GM12878 (cell line): ENCODE results near the gene LRFN2. TPM values are rescaled to one million over a fixed set of nuclear protein-coding genes. Genes with fewer than 3 reads are reported as not detected.

ENCODE experiments used
- ATAC-seq: fragments of 200-7000 bp; cut with Tn5 transposase; 3 replicates; pipeline ENCODE4 v1.9.1; 2020; ENCODE audit warnings: mild to moderate bottlenecking, moderate library complexity
- BruUV-seq: library from RNA; stranded (reverse); fragments of 400-500 nt; replicated peaks from 2 replicates; lab custom pipeline; 2021; lab: Mats Ljungman, UMichigan
- CTCF ChIA-PET: fragments of 300-600 bp; sonication (Branson Sonifier 250); formaldehyde crosslinking; extraction: SDS; loops from one replicate; lab custom pipeline; 2021; ENCODE audit warnings: inconsistent platforms; lab: Yijun Ruan, JAX
- POLR2A ChIA-PET: fragments of 350-600 bp; formaldehyde crosslinking; extraction: SDS; loops from one replicate; lab custom pipeline; 2021; ENCODE audit warnings: inconsistent platforms; lab: Charles Lee
- RAD21 ChIA-PET: fragments of 300-600 bp; sonication (Branson Sonifier 250); formaldehyde crosslinking; loops from one replicate; lab custom pipeline; 2023; ENCODE audit warnings: antibody characterized with exemption; ENCODE audit not compliant: unreplicated experiment; lab: Charles Lee
- SMC1A ChIA-PET: fragments of 300-600 bp; sonication (Branson Sonifier 250); formaldehyde crosslinking; loops from one replicate; lab custom pipeline; 2023; ENCODE audit not compliant: unreplicated experiment, uncharacterized antibody; lab: Charles Lee
- DNase-seq: peaks from one replicate; pipeline ENCODE4 v3.0.0-alpha.2; 2011; ENCODE audit warnings: low read depth, low spot score
- FAIRE-seq: peaks from 3 replicates; lab custom pipeline; 2011; peaks lifted over from hg19 to GRCh38; lab: Jason Lieb, UNC
- H2AFZ ChIP-seq: 2 replicates; pipeline ENCODE4 v1.6.0; 2011; ENCODE audit warnings: low read depth, low read length, control low read depth; ENCODE audit not compliant: control insufficient read depth
- H3K27ac ChIP-seq: 2 replicates; pipeline ENCODE4 v1.5.1; 2011; ENCODE audit warnings: control low read depth; ENCODE audit not compliant: control insufficient read depth, insufficient read depth
- H3K27me3 ChIP-seq, 2 experiments: replicated peaks in 1 of 2; 2 replicates each; pipeline versions ENCODE4 v1.6.0 to v1.6.1; 2011; ENCODE audit warnings: low read length in 1 of 2; ENCODE audit not compliant: control insufficient read depth in 2 of 2, insufficient read depth in 2 of 2
- H3K36me3 ChIP-seq, 2 experiments: 2 replicates each; pipeline ENCODE4 v1.5.1; 2011; ENCODE audit warnings: low read length in 1 of 2; ENCODE audit not compliant: control insufficient read depth in 2 of 2, insufficient read depth in 2 of 2
- H3K4me1 ChIP-seq: 2 replicates; pipeline ENCODE4 v1.6.1; 2011; ENCODE audit warnings: mild to moderate bottlenecking, low read length, moderate library complexity, mixed read lengths; ENCODE audit not compliant: control insufficient read depth, insufficient read depth
- H3K4me2 ChIP-seq: 2 replicates; pipeline ENCODE4 v1.6.0; 2011; ENCODE audit warnings: control low read depth; ENCODE audit not compliant: control insufficient read depth, insufficient read depth
- H3K4me3 ChIP-seq: fragments of 200-600 bp; sonication (generic); 2 replicates; pipeline ENCODE4 v1.5.1; 2016
- H3K79me2 ChIP-seq: 2 replicates; pipeline ENCODE4 v1.6.0; 2011; ENCODE audit warnings: low read length; ENCODE audit not compliant: control insufficient read depth, insufficient read depth
- H3K9ac ChIP-seq: 2 replicates; pipeline ENCODE4 v1.8.0; 2011; ENCODE audit warnings: low read length, control low read depth, mixed read lengths; ENCODE audit not compliant: control insufficient read depth, insufficient read depth
- H3K9me3 ChIP-seq: replicated peaks from 3 replicates; pipeline ENCODE4 v1.5.1; 2011; ENCODE audit warnings: mild to moderate bottlenecking, low read length; ENCODE audit not compliant: control insufficient read depth, insufficient read depth
- H4K20me1 ChIP-seq: 2 replicates; pipeline ENCODE4 v1.6.0; 2011; ENCODE audit not compliant: control insufficient read depth, insufficient read depth
- CBX5 ChIP-seq: sonication (generic); IDR thresholded peaks from 2 replicates; pipeline ENCODE4 v1.6.1; 2016; ENCODE audit warnings: low read depth, moderate library complexity, mild to moderate bottlenecking, inconsistent platforms
- FOXK2 ChIP-seq: fragments of 450-650 bp; IDR thresholded peaks from 2 replicates; pipeline ENCODE4 v1.6.1; 2017; ENCODE audit warnings: mild to moderate bottlenecking, moderate library complexity
- JUNB ChIP-seq: IDR thresholded peaks from 2 replicates; pipeline ENCODE4 v1.6.1; 2016; ENCODE audit warnings: antibody characterized with exemption, mild to moderate bottlenecking
- MEF2A ChIP-seq: IDR thresholded peaks from 2 replicates; pipeline ENCODE4 v1.6.1; 2011; ENCODE audit warnings: low read depth, mild to moderate bottlenecking, low read length, moderate library complexity; ENCODE audit not compliant: insufficient read depth
- MYC ChIP-seq: IDR thresholded peaks from 2 replicates; pipeline ENCODE4 v1.6.1; 2011; ENCODE audit warnings: mild to moderate bottlenecking, low read length, moderate library complexity, inconsistent platforms; ENCODE audit not compliant: insufficient read depth, insufficient replicate concordance, insufficient read length, severe bottlenecking
- SP1 ChIP-seq: IDR thresholded peaks from one replicate; pipeline ENCODE4 v1.6.1; 2011; ENCODE audit warnings: low read depth, low read length
- STAT1 ChIP-seq: fragments of 450-650 bp; conservative IDR thresholded peaks from 2 replicates; pipeline ENCODE4 v1.6.1; 2014; ENCODE audit warnings: antibody characterized with exemption, mild to moderate bottlenecking
- TCF12 ChIP-seq: IDR thresholded peaks from 2 replicates; pipeline ENCODE4 v1.6.1; 2011; ENCODE audit warnings: low read depth, mild to moderate bottlenecking, low read length
- YY1 ChIP-seq: IDR thresholded peaks from 2 replicates; pipeline ENCODE4 v1.6.1; 2011; ENCODE audit warnings: low read depth, mild to moderate bottlenecking, low read length
- ZNF274 ChIP-seq: IDR thresholded peaks from one replicate; pipeline ENCODE4 v1.8.0; 2011; ENCODE audit not compliant: insufficient read length, insufficient read depth
- ZSCAN29 ChIP-seq: fragments of 450-650 bp; IDR thresholded peaks from 2 replicates; pipeline ENCODE4 v1.6.1; 2017; ENCODE audit warnings: mild to moderate bottlenecking, moderate library complexity
- WGBS: methylation state at CpG from one replicate; pipeline ENCODE4 v1.1.6; 2016; ENCODE audit warnings: low lambda C conversion rate; ENCODE audit not compliant: insufficient replicate concordance, insufficient coverage; ENCODE audit errors: missing lambda C conversion rate; 5-methylcytosine and 5-hydroxymethylcytosine counted together
- in situ Hi-C: fragments of 300-500 bp; cut with MboI; formaldehyde crosslinking; loops from 9 replicates; pipeline ENCODE4 v1.14.3; 2018; ENCODE audit warnings: mixed read lengths
- intact Hi-C: fragments of 100-400 bp; cut with micrococcal nuclease; formaldehyde crosslinking; loops from one replicate; pipeline ENCODE4 v1.14.2; 2022; ENCODE audit not compliant: unreplicated experiment
- polyA plus RNA-seq, 11 experiments: library from polyadenylated mRNA; depleted of rRNA in 4 of 11; unstranded in 6 of 11; stranded (reverse) in 5 of 11; fragments of >200 nt; fragmentation: Nextera tagmentation in 4 of 11; fragmentation: Illumina TruSeq in 1 of 11; extraction: Ambion mirVana in 4 of 11; extraction: Trizol in 1 of 11; gene quantifications; 1 replicate in 1 of 11; 2 replicates in 10 of 11; pipeline versions ENCODE4 v1.2.1 to v1.2.3, GENCODE V29; 2011 to 2016; ENCODE audit warnings: inconsistent platforms in 2 of 11, missing spikeins in 2 of 11, low read depth in 1 of 11
- total RNA-seq, 4 experiments: library from RNA; depleted of rRNA in 3 of 4; stranded (reverse); fragments of >200 nt in 3 of 4; fragmentation: Illumina TruSeq in 1 of 4; extraction: Trizol in 1 of 4; gene quantifications; 2 replicates each; pipeline versions ENCODE4 v1.2.1 to v1.2.3, GENCODE V29; 2013 to 2021
- TF ChIP-seq, protein P1 (sequence below): fragments of 450-650 bp; IDR thresholded peaks from 2 replicates; pipeline ENCODE4 v1.6.1; 2017; ENCODE audit warnings: mild to moderate bottlenecking, moderate library complexity
- TF ChIP-seq, protein P2 (sequence below): IDR thresholded peaks from 2 replicates; pipeline ENCODE4 v1.6.1; 2012; ENCODE audit warnings: improper control_type of control experiment, low read depth, low read length; ENCODE audit not compliant: insufficient replicate concordance

LRFN2 gene
- total and polyA plus RNA-seq, 10 of the 15 experiments (the other 5 are each of a cell fraction or from before 2014, with no cell fraction given), result not detected

DNA sequence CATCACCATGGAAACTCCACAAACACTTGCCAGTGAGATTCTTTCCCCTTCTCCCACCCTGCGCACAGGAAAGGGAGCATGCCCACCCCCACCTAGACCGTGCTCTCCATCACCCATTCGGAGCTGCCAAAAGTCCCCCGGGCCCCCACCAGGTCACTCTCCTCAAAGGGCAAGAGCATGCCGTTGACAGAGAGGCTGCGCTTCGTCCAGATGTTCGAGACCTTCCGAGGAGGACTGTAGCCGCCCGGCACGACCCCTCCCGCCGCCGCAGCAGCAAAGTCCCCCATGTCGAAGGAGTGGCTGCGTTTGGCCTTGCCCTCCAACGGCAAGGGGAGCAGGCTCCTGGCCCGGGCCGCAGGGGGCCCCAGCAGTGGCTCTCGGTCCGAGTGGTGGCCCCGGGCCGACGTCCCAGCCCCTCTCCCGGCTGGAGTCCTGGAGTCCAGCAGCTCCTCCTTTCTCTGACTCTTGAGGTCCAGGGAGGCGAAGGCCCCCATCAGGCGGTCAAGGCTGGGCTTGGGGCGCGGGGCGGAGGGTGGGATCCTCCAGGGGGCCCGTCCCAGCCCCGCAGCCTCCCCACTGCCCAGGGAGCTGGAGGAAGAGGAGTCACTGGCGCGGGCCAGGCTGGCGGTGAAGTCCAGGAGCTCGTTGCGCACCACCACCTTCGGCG is 195.2 kb downstream of the LRFN2 start (continued):
- TF ChIP-seq, protein P1, sequence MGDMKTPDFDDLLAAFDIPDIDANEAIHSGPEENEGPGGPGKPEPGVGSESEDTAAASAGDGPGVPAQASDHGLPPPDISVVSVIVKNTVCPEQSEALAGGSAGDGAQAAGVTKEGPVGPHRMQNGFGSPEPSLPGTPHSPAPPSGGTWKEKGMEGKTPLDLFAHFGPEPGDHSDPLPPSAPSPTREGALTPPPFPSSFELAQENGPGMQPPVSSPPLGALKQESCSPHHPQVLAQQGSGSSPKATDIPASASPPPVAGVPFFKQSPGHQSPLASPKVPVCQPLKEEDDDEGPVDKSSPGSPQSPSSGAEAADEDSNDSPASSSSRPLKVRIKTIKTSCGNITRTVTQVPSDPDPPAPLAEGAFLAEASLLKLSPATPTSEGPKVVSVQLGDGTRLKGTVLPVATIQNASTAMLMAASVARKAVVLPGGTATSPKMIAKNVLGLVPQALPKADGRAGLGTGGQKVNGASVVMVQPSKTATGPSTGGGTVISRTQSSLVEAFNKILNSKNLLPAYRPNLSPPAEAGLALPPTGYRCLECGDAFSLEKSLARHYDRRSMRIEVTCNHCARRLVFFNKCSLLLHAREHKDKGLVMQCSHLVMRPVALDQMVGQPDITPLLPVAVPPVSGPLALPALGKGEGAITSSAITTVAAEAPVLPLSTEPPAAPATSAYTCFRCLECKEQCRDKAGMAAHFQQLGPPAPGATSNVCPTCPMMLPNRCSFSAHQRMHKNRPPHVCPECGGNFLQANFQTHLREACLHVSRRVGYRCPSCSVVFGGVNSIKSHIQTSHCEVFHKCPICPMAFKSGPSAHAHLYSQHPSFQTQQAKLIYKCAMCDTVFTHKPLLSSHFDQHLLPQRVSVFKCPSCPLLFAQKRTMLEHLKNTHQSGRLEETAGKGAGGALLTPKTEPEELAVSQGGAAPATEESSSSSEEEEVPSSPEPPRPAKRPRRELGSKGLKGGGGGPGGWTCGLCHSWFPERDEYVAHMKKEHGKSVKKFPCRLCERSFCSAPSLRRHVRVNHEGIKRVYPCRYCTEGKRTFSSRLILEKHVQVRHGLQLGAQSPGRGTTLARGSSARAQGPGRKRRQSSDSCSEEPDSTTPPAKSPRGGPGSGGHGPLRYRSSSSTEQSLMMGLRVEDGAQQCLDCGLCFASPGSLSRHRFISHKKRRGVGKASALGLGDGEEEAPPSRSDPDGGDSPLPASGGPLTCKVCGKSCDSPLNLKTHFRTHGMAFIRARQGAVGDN, result no peak
- no peak for TF ChIP-seq SP1
- no peak for TF ChIP-seq STAT1
- no peak for TF ChIP-seq FOXK2

DNA sequence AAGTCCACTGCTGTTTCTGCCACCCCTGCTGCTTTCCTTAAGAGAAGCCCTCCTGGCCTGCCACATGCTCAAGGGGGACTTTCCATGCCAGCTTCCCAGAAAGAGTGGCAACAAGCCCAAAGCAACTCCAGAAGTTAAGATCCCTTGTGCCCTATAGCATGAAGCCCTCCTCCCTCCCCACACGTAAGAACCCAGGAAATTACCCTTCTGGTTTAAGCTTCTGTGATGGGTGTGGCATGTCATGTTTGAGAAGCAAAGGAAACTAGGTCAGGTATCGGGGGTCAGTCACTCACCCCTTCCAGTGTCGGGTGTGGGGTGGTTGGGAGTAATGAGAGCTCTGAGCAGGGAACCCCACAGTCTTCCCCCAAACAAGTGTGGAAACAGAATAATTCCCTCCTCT is 196.1 kb downstream of the LRFN2 start:
- 23% methylated on average over 3 of the region's 3 CpGs for WGBS
- TF ChIP-seq ZSCAN29, result no peak
- no peak for TF ChIP-seq TCF12
- TF ChIP-seq MYC, result no peak
- TF ChIP-seq ZNF274, result no peak
- no peak for TF ChIP-seq JUNB
- no peak for TF ChIP-seq CBX5
- no peak for TF ChIP-seq YY1
- TF ChIP-seq, protein P2, sequence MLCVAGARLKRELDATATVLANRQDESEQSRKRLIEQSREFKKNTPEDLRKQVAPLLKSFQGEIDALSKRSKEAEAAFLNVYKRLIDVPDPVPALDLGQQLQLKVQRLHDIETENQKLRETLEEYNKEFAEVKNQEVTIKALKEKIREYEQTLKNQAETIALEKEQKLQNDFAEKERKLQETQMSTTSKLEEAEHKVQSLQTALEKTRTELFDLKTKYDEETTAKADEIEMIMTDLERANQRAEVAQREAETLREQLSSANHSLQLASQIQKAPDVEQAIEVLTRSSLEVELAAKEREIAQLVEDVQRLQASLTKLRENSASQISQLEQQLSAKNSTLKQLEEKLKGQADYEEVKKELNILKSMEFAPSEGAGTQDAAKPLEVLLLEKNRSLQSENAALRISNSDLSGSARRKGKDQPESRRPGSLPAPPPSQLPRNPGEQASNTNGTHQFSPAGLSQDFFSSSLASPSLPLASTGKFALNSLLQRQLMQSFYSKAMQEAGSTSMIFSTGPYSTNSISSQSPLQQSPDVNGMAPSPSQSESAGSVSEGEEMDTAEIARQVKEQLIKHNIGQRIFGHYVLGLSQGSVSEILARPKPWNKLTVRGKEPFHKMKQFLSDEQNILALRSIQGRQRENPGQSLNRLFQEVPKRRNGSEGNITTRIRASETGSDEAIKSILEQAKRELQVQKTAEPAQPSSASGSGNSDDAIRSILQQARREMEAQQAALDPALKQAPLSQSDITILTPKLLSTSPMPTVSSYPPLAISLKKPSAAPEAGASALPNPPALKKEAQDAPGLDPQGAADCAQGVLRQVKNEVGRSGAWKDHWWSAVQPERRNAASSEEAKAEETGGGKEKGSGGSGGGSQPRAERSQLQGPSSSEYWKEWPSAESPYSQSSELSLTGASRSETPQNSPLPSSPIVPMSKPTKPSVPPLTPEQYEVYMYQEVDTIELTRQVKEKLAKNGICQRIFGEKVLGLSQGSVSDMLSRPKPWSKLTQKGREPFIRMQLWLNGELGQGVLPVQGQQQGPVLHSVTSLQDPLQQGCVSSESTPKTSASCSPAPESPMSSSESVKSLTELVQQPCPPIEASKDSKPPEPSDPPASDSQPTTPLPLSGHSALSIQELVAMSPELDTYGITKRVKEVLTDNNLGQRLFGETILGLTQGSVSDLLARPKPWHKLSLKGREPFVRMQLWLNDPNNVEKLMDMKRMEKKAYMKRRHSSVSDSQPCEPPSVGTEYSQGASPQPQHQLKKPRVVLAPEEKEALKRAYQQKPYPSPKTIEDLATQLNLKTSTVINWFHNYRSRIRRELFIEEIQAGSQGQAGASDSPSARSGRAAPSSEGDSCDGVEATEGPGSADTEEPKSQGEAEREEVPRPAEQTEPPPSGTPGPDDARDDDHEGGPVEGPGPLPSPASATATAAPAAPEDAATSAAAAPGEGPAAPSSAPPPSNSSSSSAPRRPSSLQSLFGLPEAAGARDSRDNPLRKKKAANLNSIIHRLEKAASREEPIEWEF, result no peak
- TF ChIP-seq MEF2A, result no peak

More for the DNA sequence above, 196.1 kb downstream of the LRFN2 start:
- intact Hi-C loops, result no loop called here
- Histone ChIP-seq H3K9ac (no peak overlapping the region), H3K9me3 (no peaks in the 10 kb centered on the region), H3K27me3 (no peaks in the 10 kb centered on the region; a peak in 3 of 4 replicates), H3K4me2 (no peak overlapping the region), H3K79me2 (no peaks in the 10 kb centered on the region), H3K4me1 (no peaks in the 10 kb centered on the region), H3K36me3 (no peaks in the 10 kb centered on the region), H4K20me1 (no peaks in the 10 kb centered on the region), H2AFZ (no peak overlapping the region), H3K4me3 (no peak overlapping the region), H3K27ac (no peak overlapping the region)
- SMC1A ChIA-PET, result no interaction called here
- CTCF ChIA-PET, result no interaction called here
- RAD21 ChIA-PET, result no interaction called here
- no TSS peak for BruUV-seq
- DNase-seq, result no peak
- FAIRE-seq, result no peak
- POLR2A ChIA-PET, result no interaction called here
- in situ Hi-C loops, result no loop called here
- no peak for ATAC-seq
